Measurements from ENCODE around the gene SUFU.
"Not testable (repeated sequence)": the region's sequence is repeated elsewhere in the genome, so short reads cannot be mapped to it uniquely, and the experiment has no call there.

The SUFU gene

GRCh38 chr10:102503264-102504178, at the start of gene SUFU:
TSS of gene SUFU (plus strand) at chr10:102503972. CDS start at chr10:102504153, 181 bp downstream.
- DNase-seq (ENCODE audit: low read depth) = peak; percentile 98

- not testable (repeated sequence) for DNase-seq (ENCODE audit: low read depth)
Measured at GRCh38 chr10:102454662-102455487, 48.9 kb upstream of the SUFU start.

GRCh38 chr10:102455893-102456471, 47.8 kb upstream of the SUFU start:
- peak; percentile 78 for DNase-seq (ENCODE audit: low read depth)

- DNase-seq (ENCODE audit: low read depth) = no peak
Measured at GRCh38 chr10:102457591-102458150, 46.1 kb upstream of the SUFU start.

DNA sequence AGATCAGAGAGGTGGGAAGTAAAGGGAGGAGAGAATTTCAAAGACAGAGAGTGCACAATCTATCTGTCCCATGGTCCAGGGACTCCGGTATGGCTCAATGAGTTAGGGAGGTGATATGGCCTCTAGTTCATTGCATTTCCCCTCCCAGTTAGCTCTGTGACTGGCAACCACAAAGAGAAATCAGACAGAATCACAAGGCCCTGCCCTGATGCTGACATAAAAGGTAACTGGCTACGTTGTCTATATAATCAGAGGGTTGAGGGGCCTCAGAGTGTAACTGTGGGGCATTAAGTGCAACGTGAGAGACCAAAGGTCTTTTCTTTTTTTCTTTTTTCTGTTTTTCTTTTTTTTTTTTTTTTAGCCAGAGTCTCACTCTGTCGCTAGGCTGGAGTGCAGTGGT, 45.1 kb upstream of the SUFU start:
- DNase-seq (ENCODE audit: low read depth) = no peak

DNA sequence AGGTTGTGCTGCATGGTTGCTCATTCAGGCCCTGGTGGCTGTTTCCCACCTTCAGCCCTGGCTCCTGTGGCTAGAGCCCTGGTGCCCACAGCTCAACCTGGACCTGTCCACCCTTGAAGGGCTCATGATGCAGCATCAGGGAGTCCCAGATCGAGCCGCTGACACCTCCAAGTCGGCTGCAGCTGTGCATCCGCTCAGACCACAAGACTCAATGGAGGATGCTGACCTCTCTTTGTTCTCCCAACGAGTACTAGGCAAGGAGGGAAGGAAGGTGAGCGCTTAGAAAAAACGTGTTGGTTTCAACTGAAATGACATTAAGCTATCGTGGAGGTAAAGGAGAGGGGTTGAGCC, 43.0 kb upstream of the SUFU start:
- DNase-seq (ENCODE audit: low read depth) = no peak

DNA sequence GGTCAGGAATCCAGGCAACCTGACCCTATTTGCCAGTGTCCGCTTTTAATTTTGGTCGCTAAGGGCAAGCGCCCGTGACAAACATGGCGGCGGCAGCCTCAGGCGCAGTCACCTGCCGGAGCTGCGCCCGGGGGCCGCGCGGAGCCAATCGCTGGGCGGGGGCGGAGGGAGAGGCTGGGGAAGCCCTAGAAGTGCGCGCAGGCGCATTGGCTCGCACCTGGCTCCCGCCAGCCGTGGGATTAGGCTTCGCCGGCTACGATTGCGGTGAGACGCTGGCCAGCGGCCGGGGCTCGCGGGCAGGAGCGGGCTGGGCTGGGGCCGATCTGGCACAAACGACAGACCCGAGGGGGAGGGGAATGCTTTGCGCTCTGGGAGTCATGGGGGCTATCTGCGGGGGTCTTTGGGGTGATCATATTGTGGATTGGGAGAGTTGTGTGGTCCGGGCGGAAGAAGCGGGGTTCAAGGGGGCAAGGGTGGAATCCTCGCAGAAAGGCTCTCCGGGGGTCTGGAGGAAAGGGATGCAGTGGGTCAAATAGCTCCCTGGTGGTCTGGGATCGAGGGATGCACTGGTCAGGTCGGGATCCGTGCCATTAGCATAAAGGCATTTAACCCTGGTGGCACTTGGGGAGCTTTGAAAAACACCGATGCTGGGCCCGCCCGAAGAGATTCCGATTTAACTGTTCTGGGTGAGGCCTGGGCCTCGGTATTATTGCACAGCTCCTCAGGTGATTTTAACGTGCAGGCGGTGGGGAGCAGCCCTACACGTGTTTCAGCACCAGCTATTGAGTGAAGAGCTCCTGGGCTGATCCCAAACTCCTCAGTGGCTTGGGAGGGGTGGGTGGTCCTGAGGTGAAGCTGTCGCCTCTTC, 42.4 kb upstream of the SUFU start:
- peak; percentile 83 for DNase-seq (ENCODE audit: low read depth)

DNA sequence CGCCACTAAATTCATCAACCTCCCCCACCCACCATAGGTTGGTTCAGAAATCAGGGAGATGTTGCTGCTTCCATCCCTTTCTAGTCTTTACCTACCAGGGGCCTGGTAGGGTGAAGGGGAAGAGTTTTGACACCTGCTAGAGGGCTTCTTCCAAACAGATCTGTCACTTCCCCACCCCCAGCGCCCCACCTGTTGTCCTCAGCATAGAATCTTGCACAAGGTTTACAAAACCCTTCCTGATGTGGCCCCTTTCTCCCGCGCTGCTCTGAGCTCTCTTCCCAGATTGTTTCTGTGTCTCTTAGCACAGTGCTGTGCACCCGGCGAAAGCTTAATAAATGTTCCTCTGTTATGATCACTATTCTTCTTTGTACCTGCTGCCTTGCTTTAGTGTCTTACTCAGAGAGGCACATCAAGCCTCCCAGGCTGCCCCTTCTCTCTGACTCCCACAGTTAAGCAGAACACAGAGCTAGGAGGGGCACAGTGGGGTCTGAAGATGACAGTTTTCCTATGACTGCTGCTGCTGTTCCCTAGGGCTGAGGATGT, 41.2 kb upstream of the SUFU start:
- no peak for DNase-seq (ENCODE audit: low read depth)

- DNase-seq (ENCODE audit: low read depth) = no peak
Measured at GRCh38 chr10:102463983-102464382, 39.8 kb upstream of the SUFU start.

DNA sequence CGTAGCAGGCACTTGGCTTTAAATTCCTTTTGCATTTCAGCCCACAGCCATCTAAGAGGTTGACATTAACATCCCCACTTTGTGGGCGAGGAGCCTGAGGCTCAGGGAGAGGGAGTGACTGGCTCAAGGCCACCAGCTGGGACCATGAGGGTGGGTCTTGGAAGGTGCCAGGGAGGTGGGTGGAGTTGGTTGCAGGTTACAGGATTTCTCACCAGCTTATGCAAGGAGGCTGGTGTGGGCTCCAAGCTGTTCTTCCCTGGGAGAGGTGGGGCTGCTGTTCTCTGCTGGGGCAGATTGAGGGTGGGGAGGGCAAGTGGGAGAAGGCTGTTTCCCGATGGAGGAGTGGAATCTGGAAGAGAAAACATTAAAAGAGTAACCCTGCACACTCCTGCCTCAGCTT, 38.3 kb upstream of the SUFU start:
- no peak for DNase-seq (ENCODE audit: low read depth)

- no peak for DNase-seq (ENCODE audit: low read depth)
Measured at GRCh38 chr10:102467318-102467717, 36.5 kb upstream of the SUFU start.

GRCh38 chr10:102467971-102468438, 35.8 kb upstream of the SUFU start:
- no peak for DNase-seq (ENCODE audit: low read depth)

- DNase-seq (ENCODE audit: low read depth) = no peak
Measured at GRCh38 chr10:102468683-102469082, 35.1 kb upstream of the SUFU start.

DNA sequence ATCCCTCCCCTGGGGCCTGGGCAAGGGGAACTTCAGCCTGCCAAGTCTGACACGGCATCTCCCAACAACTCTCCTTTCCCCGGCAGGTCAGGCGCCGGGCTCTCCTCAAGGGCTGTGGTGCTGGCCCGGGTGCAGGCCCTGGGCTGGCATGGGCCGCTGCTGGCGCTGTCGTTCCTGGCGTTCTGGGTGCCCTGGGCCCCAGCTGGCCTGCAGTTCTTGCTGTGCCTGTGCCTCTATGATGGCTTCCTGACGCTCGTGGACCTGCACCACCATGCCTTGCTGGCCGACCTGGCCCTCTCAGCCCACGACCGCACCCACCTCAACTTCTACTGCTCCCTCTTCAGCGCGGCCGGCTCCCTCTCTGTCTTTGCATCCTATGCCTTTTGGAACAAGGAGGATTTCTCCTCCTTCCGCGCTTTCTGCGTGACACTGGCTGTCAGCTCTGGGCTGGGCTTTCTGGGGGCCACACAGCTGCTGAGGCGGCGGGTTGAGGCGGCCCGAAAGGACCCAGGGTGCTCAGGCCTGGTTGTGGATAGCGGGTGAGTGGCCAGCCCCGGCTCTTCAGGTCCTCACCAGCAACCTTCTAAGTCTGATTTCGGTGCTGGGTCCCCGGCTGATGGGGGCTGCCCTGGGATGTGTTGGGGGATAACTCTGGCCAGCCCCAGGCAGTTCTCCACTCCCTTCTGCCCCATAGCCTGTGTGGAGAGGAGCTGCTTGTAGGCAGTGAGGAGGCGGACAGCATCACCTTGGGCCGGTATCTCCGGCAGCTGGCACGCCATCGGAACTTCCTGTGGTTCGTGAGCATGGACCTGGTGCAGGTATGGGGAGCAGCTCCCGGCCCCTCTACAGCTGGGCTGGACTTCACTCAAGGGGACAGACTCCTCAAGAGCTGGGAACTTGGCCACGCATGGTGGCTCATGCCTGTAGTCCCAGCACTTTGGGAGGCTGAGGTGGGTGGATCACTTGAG, 32.9 kb upstream of the SUFU start:
- no peak for DNase-seq (ENCODE audit: low read depth)

DNA sequence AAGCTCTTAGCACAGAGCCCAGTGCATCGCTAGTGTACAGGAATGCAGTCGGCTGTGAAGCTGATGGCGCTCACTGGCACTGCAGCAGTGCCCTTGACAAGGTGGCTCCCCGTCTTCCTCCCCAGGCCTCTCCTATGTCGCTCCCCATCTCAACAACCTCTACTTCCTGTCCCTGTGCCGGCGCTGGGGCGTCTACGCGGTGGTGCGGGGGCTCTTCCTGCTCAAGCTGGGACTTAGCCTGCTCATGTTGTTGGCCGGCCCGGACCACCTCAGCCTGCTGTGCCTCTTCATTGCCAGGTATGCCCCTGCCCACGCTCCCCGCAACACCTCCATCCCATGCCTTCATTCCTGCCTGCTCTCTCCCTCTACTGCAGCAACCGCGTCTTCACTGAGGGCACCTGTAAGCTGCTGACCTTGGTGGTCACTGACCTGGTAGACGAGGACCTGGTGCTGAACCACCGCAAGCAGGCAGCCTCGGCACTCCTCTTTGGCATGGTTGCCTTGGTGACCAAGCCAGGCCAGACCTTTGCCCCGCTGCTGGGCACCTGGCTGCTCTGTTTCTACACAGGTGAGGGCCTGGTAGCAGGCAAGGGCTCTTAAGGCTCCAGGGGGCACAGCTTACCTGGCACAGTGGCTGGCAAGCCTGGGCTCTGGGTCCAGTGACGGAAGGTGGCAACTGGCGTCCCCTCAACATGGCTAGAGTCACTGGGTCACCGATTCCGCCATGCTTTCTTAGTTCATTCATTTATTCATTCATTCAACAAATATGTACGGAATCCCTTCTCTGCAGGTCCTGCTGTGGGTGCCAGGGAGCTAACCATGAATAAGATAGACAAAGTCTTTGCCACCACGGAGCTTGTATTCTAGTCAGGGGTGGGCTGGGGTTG, 30.1 kb upstream of the SUFU start:
- no peak for DNase-seq (ENCODE audit: low read depth)

GRCh38 chr10:102475451-102476040, 28.2 kb upstream of the SUFU start:
- no peak for DNase-seq (ENCODE audit: low read depth)

DNA sequence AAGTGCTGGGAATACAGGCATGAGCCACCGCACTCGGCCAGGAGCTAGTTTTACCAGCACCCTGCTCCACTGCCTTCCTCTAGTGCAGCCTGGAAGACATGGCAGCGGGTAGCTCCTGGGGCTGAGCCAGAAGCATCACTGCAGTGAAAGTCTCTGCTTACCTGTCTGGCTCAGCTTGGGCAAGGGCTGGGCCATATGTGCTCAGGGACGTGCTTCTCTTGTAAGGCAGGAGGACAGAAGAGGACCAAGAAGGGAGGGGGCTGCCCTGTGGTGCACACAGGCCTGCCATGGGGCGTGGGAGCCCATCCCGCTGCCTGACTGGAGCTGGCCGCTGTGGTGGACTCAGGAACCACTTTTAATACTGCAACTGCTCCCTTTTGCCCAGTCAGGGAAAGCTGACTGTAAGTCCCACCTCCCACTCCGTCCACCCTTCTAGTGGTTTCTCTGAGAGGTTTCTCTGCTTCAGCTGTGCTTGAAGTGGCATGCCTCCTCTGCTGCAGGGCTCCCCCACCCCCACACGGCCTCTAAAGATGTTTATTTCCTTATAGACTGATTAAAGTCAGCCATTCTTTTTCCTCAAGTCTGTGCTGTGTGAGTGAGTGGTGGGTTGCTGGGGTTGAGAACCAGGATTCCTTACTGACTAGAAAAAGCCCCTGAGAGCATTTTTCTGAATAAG, 27.2 kb upstream of the SUFU start:
- DNase-seq (ENCODE audit: low read depth) = no peak

- DNase-seq (ENCODE audit: low read depth) = no peak
Measured at GRCh38 chr10:102479651-102480050, 24.1 kb upstream of the SUFU start.

All from EH (cell line).